ENCODE results near the gene MUC2.

Gene MUC2

GRCh38 chr11:1121813-1122663 is 47.4 kb downstream of the MUC2 start:
- no peak for DNase-seq (ENCODE audit: low read depth)

GRCh38 chr11:1122664-1123002 is 48.0 kb downstream of the MUC2 start:
- no peak for DNase-seq (ENCODE audit: low read depth)

- no peak for DNase-seq (ENCODE audit: low read depth)
Measured at GRCh38 chr11:1123970-1124369, 49.3 kb downstream of the MUC2 start.

Data from amniotic epithelial cell (primary cell).